ENCODE data around the gene GPA33. TPM values are rescaled to one million over a fixed set of nuclear protein-coding genes. Genes with fewer than 3 reads are reported as not detected.

Gene GPA33
- total and polyA plus RNA-seq, 10 of the 15 experiments (the other 5 are each of a cell fraction or from before 2014, with no cell fraction given), result 0.09 to 0.27 (median 0.21) TPM; not detected in 1

- TF ChIP-seq YY1 (IDR thresholded peaks at IDR 0.05; ENCODE audit: low read depth, low read length), result no peak
- TF ChIP-seq SP1 (IDR thresholded peaks at IDR 0.05; ENCODE audit: low read depth, low read length), result no peak
- no peak for TF ChIP-seq ASH2L (IDR thresholded peaks at IDR 0.05; ENCODE audit: borderline replicate concordance, low read depth)
- TF ChIP-seq E2F4 (IDR thresholded peaks at IDR 0.05; ENCODE audit: low read depth, low read length), result no peak
These were observed 47.2 kb upstream of the GPA33 start (continued) for GRCh38 chr1:167137332-167137781.

- 31% methylated on average over 2 of the region's 2 CpGs for WGBS (ENCODE audit: insufficient coverage, insufficient replicate concordance, low lambda C conversion rate, missing lambda C conversion rate)
- ATAC-seq, result no peak
- in situ Hi-C loops (cut with MboI), result no loop called here
- ChIA-PET POLR2A (no interaction called here), RAD21 (ENCODE audit: unreplicated experiment) (no interaction called here), CTCF (interaction anchor here (0.6 to 5.0 kb wide), 3 partner anchors 10 to 78 kb away, joined by 3 to 20 read pairs (median 4); no protein-coding TSS in a partner anchor), SMC1A (ENCODE audit: uncharacterized antibody, unreplicated experiment) (no interaction called here)
- Histone ChIP-seq H3K4me1 (ENCODE audit: control insufficient read depth, insufficient read depth, low read length) (no peaks in the 10 kb centered on the region), H2AFZ (ENCODE audit: control insufficient read depth, low read depth, low read length) (no peak overlapping the region), H4K20me1 (ENCODE audit: control insufficient read depth, insufficient read depth) (no peaks in the 10 kb centered on the region), H3K36me3 (ENCODE audit: control insufficient read depth in 2 of 2, insufficient read depth in 2 of 2, low read length in 1 of 2) (no peaks in the 10 kb centered on the region), H3K27me3 (replicated peaks in 1 of 2; ENCODE audit: control insufficient read depth in 2 of 2, insufficient read depth in 2 of 2, low read length in 1 of 2) (peaks cover 0 to 5% of the 10 kb centered on the region in 2 experiments; a peak in 2 of 4 replicates), H3K79me2 (ENCODE audit: control insufficient read depth, insufficient read depth, low read length) (no peaks in the 10 kb centered on the region), H3K9ac (ENCODE audit: control insufficient read depth, insufficient read depth, low read length) (no peak overlapping the region), H3K27ac (ENCODE audit: control insufficient read depth, insufficient read depth) (no peak overlapping the region), H3K9me3 (replicated peaks; ENCODE audit: control insufficient read depth, insufficient read depth, low read length) (no peaks in the 10 kb centered on the region), H3K4me2 (ENCODE audit: control insufficient read depth, insufficient read depth) (no peak overlapping the region), H3K4me3 (no peak overlapping the region)
- intact Hi-C loops (cut with micrococcal nuclease; ENCODE audit: unreplicated experiment), result no loop called here
- DNase-seq (ENCODE audit: low read depth, low spot score), result no peak
- FAIRE-seq, result no peak
- BruUV-seq (replicated peaks), result no TSS peak
- TF ChIP-seq ZBED1 (IDR thresholded peaks at IDR 0.05; ENCODE audit: borderline replicate concordance), result no peak
- no peak for TF ChIP-seq MYC (IDR thresholded peaks at IDR 0.05; ENCODE audit: insufficient read depth, insufficient read length, insufficient replicate concordance, low read length, severe bottlenecking)
- TF ChIP-seq TBL1XR1 (IDR thresholded peaks at IDR 0.05; ENCODE audit: low read depth, low read length), result no peak
- no peak for TF ChIP-seq BMI1 (IDR thresholded peaks at IDR 0.05; ENCODE audit: borderline replicate concordance)
- no peak for TF ChIP-seq ZNF687 (IDR thresholded peaks at IDR 0.05)
- TF ChIP-seq EED (IDR thresholded peaks at IDR 0.05; ENCODE audit: low read depth), result no peak
- TF ChIP-seq ZBTB4 (CRISPR knock-in tag; IDR thresholded peaks at IDR 0.05), result no peak
- TF ChIP-seq PAX8 (IDR thresholded peaks at IDR 0.05), result no peak
- TF ChIP-seq CBFB (IDR thresholded peaks at IDR 0.05; ENCODE audit: low read depth), result no peak
- TF ChIP-seq RUNX3 (IDR thresholded peaks at IDR 0.05; ENCODE audit: low read length), result no peak
- no peak for TF ChIP-seq FOXK2 (IDR thresholded peaks at IDR 0.05)
These were observed 46.6 kb upstream of the GPA33 start for GRCh38 chr1:167136806-167137205.
